GM06990 (cell line): ENCODE results near the gene PCDHB6.
"Not testable (repeated sequence)": the region's sequence is repeated elsewhere in the genome, so short reads cannot be mapped to it uniquely, and the experiment has no call there.

Experiments
- DNase-seq: peaks from one replicate; pipeline ENCODE4 v3.0.0-alpha.2; 2011; ENCODE audit not compliant: insufficient read length; ENCODE audit errors: extremely low read depth
- H3K27me3 ChIP-seq: replicated peaks from 2 replicates; pipeline ENCODE4 v1.6.0; 2011; ENCODE audit warnings: low read length; ENCODE audit not compliant: control insufficient read depth, insufficient read depth
- H3K36me3 ChIP-seq: 2 replicates; pipeline ENCODE4 v1.5.1; 2011; ENCODE audit warnings: low read length; ENCODE audit not compliant: control insufficient read depth, insufficient read depth
- H3K4me3 ChIP-seq: replicated peaks from 2 replicates; pipeline ENCODE4 v1.5.1; 2011; ENCODE audit warnings: low read depth, mild to moderate bottlenecking, control low read depth, low read length
- TF ChIP-seq, protein P1 (sequence below): IDR thresholded peaks from 2 replicates; pipeline ENCODE4 v1.5.1; 2011; ENCODE audit warnings: low read length, control low read depth, mild to moderate bottlenecking, inconsistent platforms; ENCODE audit not compliant: insufficient read depth, poor library complexity, severe bottlenecking

The PCDHB6 gene

GRCh38 chr5:141172381-141173204 is 22.7 kb downstream of the PCDHB6 start, which contains the start of gene PCDHB7:
PCDHB7 (plus strand) TSS chr5:141172644; CDS start chr5:141172836, 192 bp downstream.
- Histone ChIP-seq H3K36me3 (no peaks in the 10 kb centered on the region), H3K27me3 (no peaks in the 10 kb centered on the region), H3K4me3 (no peak within 1 kb of the TSS)
- TF ChIP-seq, protein P1, sequence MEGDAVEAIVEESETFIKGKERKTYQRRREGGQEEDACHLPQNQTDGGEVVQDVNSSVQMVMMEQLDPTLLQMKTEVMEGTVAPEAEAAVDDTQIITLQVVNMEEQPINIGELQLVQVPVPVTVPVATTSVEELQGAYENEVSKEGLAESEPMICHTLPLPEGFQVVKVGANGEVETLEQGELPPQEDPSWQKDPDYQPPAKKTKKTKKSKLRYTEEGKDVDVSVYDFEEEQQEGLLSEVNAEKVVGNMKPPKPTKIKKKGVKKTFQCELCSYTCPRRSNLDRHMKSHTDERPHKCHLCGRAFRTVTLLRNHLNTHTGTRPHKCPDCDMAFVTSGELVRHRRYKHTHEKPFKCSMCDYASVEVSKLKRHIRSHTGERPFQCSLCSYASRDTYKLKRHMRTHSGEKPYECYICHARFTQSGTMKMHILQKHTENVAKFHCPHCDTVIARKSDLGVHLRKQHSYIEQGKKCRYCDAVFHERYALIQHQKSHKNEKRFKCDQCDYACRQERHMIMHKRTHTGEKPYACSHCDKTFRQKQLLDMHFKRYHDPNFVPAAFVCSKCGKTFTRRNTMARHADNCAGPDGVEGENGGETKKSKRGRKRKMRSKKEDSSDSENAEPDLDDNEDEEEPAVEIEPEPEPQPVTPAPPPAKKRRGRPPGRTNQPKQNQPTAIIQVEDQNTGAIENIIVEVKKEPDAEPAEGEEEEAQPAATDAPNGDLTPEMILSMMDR = no peak
- DNase-seq = no peak

- not testable (repeated sequence) for H3K36me3 ChIP-seq, DNase-seq, H3K27me3 ChIP-seq, H3K4me3 ChIP-seq
Measured at GRCh38 chr5:141174291-141175104, 24.6 kb downstream of the PCDHB6 start.

DNA sequence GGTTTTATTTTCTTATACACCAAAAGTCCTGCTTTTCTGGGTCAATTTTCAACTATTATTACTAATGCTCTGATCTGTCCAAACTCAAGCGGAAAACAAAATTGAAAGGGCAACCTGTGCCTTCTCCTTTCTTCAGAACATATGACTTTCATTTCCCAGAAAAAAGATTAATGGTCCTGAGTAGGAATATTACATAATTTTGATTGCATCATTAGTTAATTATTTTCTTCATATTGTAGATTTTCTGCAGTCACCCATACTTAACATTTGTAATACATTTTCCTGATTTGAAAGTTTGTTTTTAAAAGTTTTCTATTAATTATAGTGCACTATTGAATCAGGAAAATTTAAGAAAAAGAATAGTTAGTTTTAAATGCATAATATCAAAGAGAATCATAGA is 26.1 kb downstream of the PCDHB6 start:
- DNase-seq = no peak
- TF ChIP-seq, protein P1 = no peak
- no peaks in the 10 kb centered on the region for H3K27me3 ChIP-seq
- no peaks in the 10 kb centered on the region for H3K36me3 ChIP-seq
- no peak overlapping the region for H3K4me3 ChIP-seq

DNA sequence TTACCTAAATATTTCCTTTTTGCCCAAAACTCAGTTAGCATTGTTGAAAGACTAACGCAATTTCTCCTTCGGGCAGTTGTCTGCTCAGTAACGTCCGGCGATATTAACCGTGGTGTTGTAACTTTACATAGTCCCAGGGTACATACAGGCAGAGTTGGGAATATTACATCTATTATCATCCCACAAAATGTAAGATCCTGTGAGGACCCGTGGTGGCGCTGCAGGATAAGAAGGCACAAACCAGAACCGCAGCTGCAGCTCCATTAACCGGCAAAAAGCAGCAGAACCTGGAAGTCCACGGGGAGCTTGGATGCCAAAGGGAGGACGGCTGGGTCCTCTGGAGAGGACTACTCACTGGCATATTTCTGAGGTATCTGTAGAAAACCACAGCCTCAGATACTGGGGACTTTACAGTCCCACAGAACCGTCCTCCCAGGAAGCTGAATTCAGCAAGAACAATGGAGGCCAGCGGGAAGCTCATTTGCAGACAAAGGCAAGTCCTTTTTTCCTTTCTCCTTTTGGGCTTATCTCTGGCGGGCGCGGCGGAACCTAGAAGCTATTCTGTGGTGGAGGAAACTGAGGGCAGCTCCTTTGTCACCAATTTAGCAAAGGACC is 27.8 kb downstream of the PCDHB6 start, which contains the start of gene PCDHB8:
Gene PCDHB8, plus strand, starts transcription at position 214 of the 615 bp plus-strand sequence. Its CDS starts 245 bp downstream, at position 459.
- not testable (repeated sequence) for H3K27me3 ChIP-seq, H3K4me3 ChIP-seq, DNase-seq

DNA sequence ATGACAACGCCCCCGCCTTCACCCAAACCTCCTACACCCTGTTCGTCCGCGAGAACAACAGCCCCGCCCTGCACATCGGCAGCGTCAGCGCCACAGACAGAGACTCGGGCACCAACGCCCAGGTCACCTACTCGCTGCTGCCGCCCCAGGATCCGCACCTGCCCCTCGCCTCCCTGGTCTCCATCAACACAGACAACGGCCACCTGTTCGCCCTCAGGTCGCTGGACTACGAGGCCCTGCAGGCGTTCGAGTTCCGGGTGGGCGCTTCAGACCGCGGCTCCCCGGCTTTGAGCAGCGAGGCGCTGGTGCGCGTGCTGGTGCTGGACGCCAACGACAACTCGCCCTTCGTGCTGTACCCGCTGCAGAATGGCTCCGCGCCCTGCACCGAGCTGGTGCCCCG is 29.5 kb downstream of the PCDHB6 start:
- DNase-seq, H3K27me3 ChIP-seq, H3K4me3 ChIP-seq, H3K36me3 ChIP-seq: not testable (repeated sequence)

More for the DNA sequence above, 27.8 kb downstream of the PCDHB6 start, which contains the start of gene PCDHB8:
- H3K36me3 ChIP-seq = not testable (repeated sequence)

GRCh38 chr5:141179876-141180275 is 30.0 kb downstream of the PCDHB6 start:
- not testable (repeated sequence) for H3K27me3 ChIP-seq, DNase-seq, H3K36me3 ChIP-seq, H3K4me3 ChIP-seq

GRCh38 chr5:141180313-141180712 is 30.5 kb downstream of the PCDHB6 start:
- no peak for DNase-seq
- no peak overlapping the region for H3K4me3 ChIP-seq
- TF ChIP-seq, protein P1 = no peak
- no peaks in the 10 kb centered on the region for H3K27me3 ChIP-seq
- H3K36me3 ChIP-seq = no peaks in the 10 kb centered on the region
